GM18907 (cell line): ENCODE measurements around the gene NR3C2.

Experiments
- ATAC-seq: cut with Tn5 transposase; IDR thresholded peaks from one replicate; pipeline ENCODE4 v1.9.1; 2021; ENCODE audit warnings: mild to moderate bottlenecking, moderate library complexity; ENCODE audit not compliant: unreplicated experiment

NR3C2 gene

DNA sequence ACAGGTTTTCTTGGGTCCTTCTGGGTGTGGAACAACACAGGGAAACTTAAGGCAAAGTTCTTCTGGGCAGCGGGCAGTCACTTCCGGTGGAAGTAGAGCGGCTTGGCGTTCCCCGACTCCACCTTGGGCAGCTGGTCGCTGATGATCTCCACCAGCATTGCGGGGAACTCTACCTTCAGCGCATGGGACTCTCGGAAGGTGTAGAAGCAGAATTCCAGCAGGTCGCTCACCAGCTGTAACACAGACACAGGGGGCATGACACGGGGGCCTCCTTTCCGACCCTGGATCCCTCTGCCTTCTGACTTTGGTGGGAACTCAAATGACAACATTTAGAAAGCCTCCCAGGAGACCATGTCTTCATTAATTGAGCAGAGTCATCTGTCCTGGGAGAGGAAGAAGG, 360.9 kb downstream of the NR3C2 start:
- ATAC-seq, result no peak

GRCh38 chr4:148079961-148080360, 362.3 kb downstream of the NR3C2 start:
- ATAC-seq, result no peak

GRCh38 chr4:148078061-148078460, 364.2 kb downstream of the NR3C2 start:
- ATAC-seq, result no peak

GRCh38 chr4:148077581-148077980, 364.6 kb downstream of the NR3C2 start:
- ATAC-seq, result no peak

- ATAC-seq, result no peak
Observed at GRCh38 chr4:148076964-148077363, 365.2 kb downstream of the NR3C2 start.

GRCh38 chr4:148075438-148075837, 366.8 kb downstream of the NR3C2 start:
- no peak for ATAC-seq

GRCh38 chr4:148074462-148074861, 367.8 kb downstream of the NR3C2 start:
- ATAC-seq, result no peak

DNA sequence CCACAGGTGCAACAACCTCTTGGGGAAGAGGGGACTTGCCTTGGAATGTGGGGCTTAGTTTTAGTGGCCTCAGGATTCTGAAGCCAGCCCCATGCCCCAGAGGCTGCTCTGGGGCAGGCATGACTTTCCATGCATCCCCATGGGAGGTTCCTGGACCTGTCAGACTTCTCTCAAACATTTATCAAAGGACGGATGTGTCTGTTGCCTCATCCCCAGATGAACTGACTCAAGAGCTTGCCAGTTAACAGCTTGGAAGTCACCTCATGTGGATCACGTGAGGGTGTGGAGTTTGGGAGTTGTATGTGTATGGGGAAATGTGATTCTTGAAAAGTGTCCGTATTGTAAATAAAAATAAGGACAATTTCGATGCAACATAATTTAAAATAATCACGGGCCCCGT, 368.9 kb downstream of the NR3C2 start:
- no peak for ATAC-seq

DNA sequence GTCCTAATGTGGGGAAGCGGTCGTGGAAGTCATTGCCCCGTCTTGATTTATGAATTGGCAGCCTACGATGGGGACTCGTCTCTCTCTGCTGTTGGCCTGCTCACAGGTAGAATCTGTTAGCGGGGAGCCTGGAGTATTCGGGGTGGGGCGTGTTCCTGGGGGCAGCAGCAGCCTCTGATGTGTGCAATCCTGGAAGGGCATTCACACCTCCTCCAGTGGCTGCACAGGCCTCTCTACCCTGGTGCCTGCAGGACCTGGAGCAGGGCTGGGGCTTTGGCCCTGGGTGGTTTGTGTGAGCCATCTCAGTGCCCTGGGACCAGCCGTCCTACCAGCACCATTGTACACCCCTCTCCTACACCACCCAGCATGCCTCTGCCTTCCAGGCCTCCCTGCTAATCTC, 369.4 kb downstream of the NR3C2 start:
- no peak for ATAC-seq

- no peak for ATAC-seq
Observed at GRCh38 chr4:148071009-148071408, 371.2 kb downstream of the NR3C2 start.

GRCh38 chr4:148069895-148070178, 372.4 kb downstream of the NR3C2 start:
- no peak for ATAC-seq

- ATAC-seq, result no peak
Observed at GRCh38 chr4:148069086-148069894, 372.9 kb downstream of the NR3C2 start.

GRCh38 chr4:148068065-148068911, 373.9 kb downstream of the NR3C2 start:
- ATAC-seq, result no peak

- no peak for ATAC-seq
Observed at GRCh38 chr4:148067301-148067916, 374.8 kb downstream of the NR3C2 start.

GRCh38 chr4:148065075-148065474, 377.1 kb downstream of the NR3C2 start:
- no peak for ATAC-seq

GRCh38 chr4:148064451-148064850, 377.8 kb downstream of the NR3C2 start:
- no peak for ATAC-seq

GRCh38 chr4:148062301-148062950, 379.8 kb downstream of the NR3C2 start:
- no peak for ATAC-seq

DNA sequence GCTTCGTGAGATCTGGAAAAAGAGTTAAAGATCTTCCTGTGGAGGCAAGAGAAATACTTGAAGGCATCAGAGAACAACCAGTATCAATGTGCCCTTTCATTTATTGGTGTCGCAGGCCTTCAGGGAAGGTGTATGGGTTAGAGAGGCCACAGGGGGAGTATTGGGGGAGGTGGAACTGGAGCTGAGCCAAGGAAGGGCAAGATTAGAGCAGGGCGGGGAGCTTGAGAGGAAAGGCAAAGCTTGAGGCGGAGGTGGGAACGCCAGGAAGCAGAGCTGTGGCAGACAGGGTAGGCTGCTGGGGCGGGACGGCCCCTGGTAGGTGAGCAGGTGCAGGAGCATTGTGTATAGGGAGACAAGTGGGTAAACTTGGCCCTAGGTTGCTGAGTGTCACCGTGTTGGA, 380.4 kb downstream of the NR3C2 start:
- ATAC-seq, result no peak

GRCh38 chr4:148061141-148061481, 381.1 kb downstream of the NR3C2 start:
- no peak for ATAC-seq

- ATAC-seq, result no peak
Observed at GRCh38 chr4:148060264-148061140, 381.7 kb downstream of the NR3C2 start.
